HG03025 (cell line): ENCODE measurements around the gene TBC1D1.
A peak's percentile ranks its signal among the peaks of the same experiment; 100 is the strongest.

ENCODE experiments used
- ATAC-seq: cut with Tn5 transposase; IDR thresholded peaks from one replicate; pipeline ENCODE4 v1.9.1; 2021; ENCODE audit warnings: mild to moderate bottlenecking, moderate library complexity; ENCODE audit not compliant: unreplicated experiment, low FRiP score

TBC1D1 gene

GRCh38 chr4:38155589-38156294 lies 264.9 kb downstream of the TBC1D1 start:
- no peak for ATAC-seq

- no peak for ATAC-seq
These were observed 266.7 kb downstream of the TBC1D1 start for GRCh38 chr4:38157592-38157991.

GRCh38 chr4:38160487-38161207 lies 269.8 kb downstream of the TBC1D1 start:
- peak; percentile 84 for ATAC-seq

GRCh38 chr4:38161208-38162113 lies 270.6 kb downstream of the TBC1D1 start:
- ATAC-seq: no peak

- no peak for ATAC-seq
These were observed 271.4 kb downstream of the TBC1D1 start for GRCh38 chr4:38162240-38162784.

- no peak for ATAC-seq
These were observed 272.5 kb downstream of the TBC1D1 start for GRCh38 chr4:38163216-38164006.

- ATAC-seq: no peak
These were observed 273.5 kb downstream of the TBC1D1 start for GRCh38 chr4:38164346-38164745.

- no peak for ATAC-seq
These were observed 275.2 kb downstream of the TBC1D1 start for GRCh38 chr4:38166082-38166481.

GRCh38 chr4:38166768-38167167 lies 275.9 kb downstream of the TBC1D1 start:
- ATAC-seq: no peak

GRCh38 chr4:38167973-38168372 lies 277.1 kb downstream of the TBC1D1 start:
- no peak for ATAC-seq

GRCh38 chr4:38169524-38169923 lies 278.6 kb downstream of the TBC1D1 start:
- no peak for ATAC-seq

- ATAC-seq: no peak
These were observed 279.7 kb downstream of the TBC1D1 start for GRCh38 chr4:38170338-38171169.

- no peak for ATAC-seq
These were observed 281.2 kb downstream of the TBC1D1 start for GRCh38 chr4:38172078-38172477.

GRCh38 chr4:38173935-38174518 lies 283.1 kb downstream of the TBC1D1 start:
- no peak for ATAC-seq

GRCh38 chr4:38174801-38175200 lies 283.9 kb downstream of the TBC1D1 start:
- no peak for ATAC-seq

- ATAC-seq: no peak
These were observed 285.3 kb downstream of the TBC1D1 start for GRCh38 chr4:38176165-38176564.

GRCh38 chr4:38177035-38177546 lies 286.2 kb downstream of the TBC1D1 start:
- no peak for ATAC-seq

GRCh38 chr4:38177641-38178391 lies 286.9 kb downstream of the TBC1D1 start:
- ATAC-seq: no peak
